H9 (cell line): Measurements from ENCODE around the gene HYAL2. TPM values are rescaled to one million over a fixed set of nuclear protein-coding genes. Genes with fewer than 3 reads are reported as not detected.

Experiments
- DNase-seq: peaks from one replicate; pipeline ENCODE4 v3.0.0-alpha.2; 2017
- H2AFZ ChIP-seq: one replicate; pipeline ENCODE4 v1.6.1; 2013; ENCODE audit warnings: mild to moderate bottlenecking, low read length, control low read depth, moderate library complexity
- H2AK5ac ChIP-seq: 2 replicates; pipeline ENCODE4 v1.6.1; 2013; ENCODE audit warnings: low read length, control low read depth, mixed read lengths; ENCODE audit not compliant: insufficient read length
- H2BK120ac ChIP-seq: one replicate; pipeline ENCODE4 v1.6.1; 2013; ENCODE audit warnings: low read depth, mild to moderate bottlenecking, low read length, control low read depth, inconsistent platforms; ENCODE audit not compliant: poor library complexity, severe bottlenecking
- H2BK12ac ChIP-seq: 2 replicates; pipeline ENCODE4 v1.6.1; 2013; ENCODE audit warnings: low read length, control low read depth, mixed read lengths, low read depth; ENCODE audit not compliant: insufficient read length
- H2BK15ac ChIP-seq: 2 replicates; pipeline ENCODE4 v1.6.1; 2013; ENCODE audit warnings: low read depth, low read length, control low read depth
- H2BK20ac ChIP-seq: one replicate; pipeline ENCODE4 v1.6.1; 2013; ENCODE audit warnings: low read depth, mild to moderate bottlenecking, low read length, control low read depth, inconsistent platforms; ENCODE audit not compliant: poor library complexity, severe bottlenecking
- H2BK5ac ChIP-seq: 2 replicates; pipeline ENCODE4 v1.6.1; 2013; ENCODE audit warnings: low read length, control low read depth, mixed read lengths; ENCODE audit not compliant: insufficient read length
- H3K14ac ChIP-seq: 2 replicates; pipeline ENCODE4 v1.6.1; 2013; ENCODE audit warnings: low read length, control low read depth; ENCODE audit not compliant: insufficient read depth
- H3K18ac ChIP-seq: 2 replicates; pipeline ENCODE4 v1.6.1; 2013; ENCODE audit warnings: low read depth, mild to moderate bottlenecking, mixed read lengths, low read length, control low read depth; ENCODE audit not compliant: insufficient read length
- H3K23ac ChIP-seq: 2 replicates; pipeline ENCODE4 v1.6.1; 2013; ENCODE audit warnings: low read length, control low read depth, mixed read lengths, low read depth; ENCODE audit not compliant: insufficient read length
- H3K23me2 ChIP-seq: 2 replicates; pipeline ENCODE4 v1.6.1; 2013; ENCODE audit warnings: low read depth, mild to moderate bottlenecking, mixed read lengths, low read length, control low read depth; ENCODE audit not compliant: insufficient read length, poor library complexity, severe bottlenecking
- H3K27ac ChIP-seq: 2 replicates; pipeline ENCODE4 v1.5.1; 2013; ENCODE audit warnings: low read length, control low read depth, mixed read lengths, low read depth; ENCODE audit not compliant: insufficient read length
- H3K27me3 ChIP-seq: 2 replicates; pipeline ENCODE4 v1.6.1; 2013; ENCODE audit warnings: low read length, control low read depth, inconsistent platforms; ENCODE audit not compliant: insufficient read depth
- H3K4ac ChIP-seq: 2 replicates; pipeline ENCODE4 v1.6.1; 2013; ENCODE audit warnings: low read depth, mild to moderate bottlenecking, control low read depth, inconsistent platforms, low read length, moderate library complexity
- H3K4me1 ChIP-seq: 2 replicates; pipeline ENCODE4 v1.6.1; 2013; ENCODE audit warnings: low read length, control low read depth, inconsistent platforms; ENCODE audit not compliant: insufficient read depth
- H3K4me2 ChIP-seq: 2 replicates; pipeline ENCODE4 v1.6.1; 2013; ENCODE audit warnings: low read length, control low read depth, mixed read lengths; ENCODE audit not compliant: insufficient read length, insufficient read depth
- H3K56ac ChIP-seq: 2 replicates; pipeline ENCODE4 v1.6.1; 2013; ENCODE audit warnings: low read depth, mild to moderate bottlenecking, mixed read lengths, low read length, control low read depth; ENCODE audit not compliant: insufficient read length
- H3K79me1 ChIP-seq: 2 replicates; pipeline ENCODE4 v1.6.1; 2013; ENCODE audit warnings: low read depth, mild to moderate bottlenecking, moderate library complexity, low read length, control low read depth, inconsistent platforms; ENCODE audit not compliant: insufficient read depth, poor library complexity, severe bottlenecking
- H3K79me2 ChIP-seq: 2 replicates; pipeline ENCODE4 v1.6.1; 2013; ENCODE audit warnings: low read length, control low read depth, inconsistent platforms; ENCODE audit not compliant: insufficient read depth
- H3K9ac ChIP-seq: 2 replicates; pipeline ENCODE4 v1.6.1; 2013; ENCODE audit warnings: low read length, control low read depth, mixed read lengths; ENCODE audit not compliant: insufficient read length; ENCODE audit errors: extremely low read depth
- H3K9me3 ChIP-seq: one replicate; pipeline ENCODE4 v1.6.1; 2013; ENCODE audit warnings: low read depth, low read length, inconsistent platforms; ENCODE audit not compliant: control insufficient read depth
- H3T11ph ChIP-seq: one replicate; pipeline ENCODE4 v1.6.1; 2013; ENCODE audit warnings: mild to moderate bottlenecking, low read length, control low read depth, inconsistent platforms
- H4K20me1 ChIP-seq: one replicate; pipeline ENCODE4 v1.6.1; 2013; ENCODE audit not compliant: control insufficient read depth, insufficient read length, insufficient read depth
- H4K5ac ChIP-seq: 2 replicates; pipeline ENCODE4 v1.6.1; 2013; ENCODE audit warnings: low read depth, mild to moderate bottlenecking, mixed read lengths, low read length, control low read depth; ENCODE audit not compliant: insufficient read length
- H4K8ac ChIP-seq: replicated peaks from 2 replicates; pipeline ENCODE4 v1.6.1; 2013; ENCODE audit warnings: low read length, control low read depth, mixed read lengths, low read depth; ENCODE audit not compliant: insufficient read length
- H4K91ac ChIP-seq: 2 replicates; pipeline ENCODE4 v1.6.1; 2013; ENCODE audit warnings: low read depth, mild to moderate bottlenecking, moderate library complexity, mixed read lengths, low read length, control low read depth; ENCODE audit not compliant: insufficient read length
- H3K27ac Mint-ChIP-seq, 3 experiments: 2 replicates in 2 of 3; 3 replicates in 1 of 3; pipeline ENCODE4 v1.8.0; 2020 to 2021; ENCODE audit warnings: mixed read lengths in 3 of 3, mild to moderate bottlenecking in 1 of 3, moderate library complexity in 1 of 3
- H3K27me3 Mint-ChIP-seq: 2 replicates; pipeline ENCODE4 v1.8.0; 2021; ENCODE audit warnings: low read depth, mild to moderate bottlenecking, moderate library complexity, mixed read lengths
- H3K36me3 Mint-ChIP-seq, 3 experiments: 2 replicates in 2 of 3; 3 replicates in 1 of 3; pipeline ENCODE4 v1.8.0; 2020 to 2021; ENCODE audit warnings: low read depth in 3 of 3, mixed read lengths in 3 of 3; ENCODE audit not compliant: insufficient read depth in 1 of 3
- H3K4me1 Mint-ChIP-seq, 2 experiments: 2 replicates each; pipeline ENCODE4 v1.8.0; 2020; ENCODE audit warnings: mixed read lengths in 2 of 2
- H3K4me3 Mint-ChIP-seq, 2 experiments: 2 replicates in 1 of 2; 3 replicates in 1 of 2; pipeline ENCODE4 v1.8.0; 2020 to 2021; ENCODE audit warnings: mild to moderate bottlenecking in 2 of 2, mixed read lengths in 2 of 2, moderate library complexity in 1 of 2
- H3K9me3 Mint-ChIP-seq, 2 experiments: 2 replicates in 1 of 2; 3 replicates in 1 of 2; pipeline ENCODE4 v1.8.0; 2020; ENCODE audit warnings: mild to moderate bottlenecking in 2 of 2, mixed read lengths in 2 of 2, moderate library complexity in 1 of 2
- WGBS: extraction: QIAGEN DNeasy Blood & Tissue Kit; methylation state at CpG from one replicate; pipeline ENCODE4 v1.1.7; 2013; ENCODE audit warnings: missing lambda C conversion rate, low lambda C conversion rate, mixed read lengths; ENCODE audit not compliant: insufficient read length; ENCODE audit errors: extremely low coverage; 5-methylcytosine and 5-hydroxymethylcytosine counted together
- total RNA-seq: library from RNA; stranded (reverse); gene quantifications from 2 replicates; pipeline ENCODE4 v1.2.1, GENCODE V29; 2021
- TF ChIP-seq, protein P1 (sequence below): fragments of 200-600 bp; sonication (generic); conservative IDR thresholded peaks from 3 replicates; pipeline ENCODE4 v1.8.0; 2021; ENCODE audit warnings: antibody characterized with exemption, mild to moderate bottlenecking

HYAL2 gene
- total RNA-seq, 1 experiment from 2014 or later = 51.9 TPM

DNA sequence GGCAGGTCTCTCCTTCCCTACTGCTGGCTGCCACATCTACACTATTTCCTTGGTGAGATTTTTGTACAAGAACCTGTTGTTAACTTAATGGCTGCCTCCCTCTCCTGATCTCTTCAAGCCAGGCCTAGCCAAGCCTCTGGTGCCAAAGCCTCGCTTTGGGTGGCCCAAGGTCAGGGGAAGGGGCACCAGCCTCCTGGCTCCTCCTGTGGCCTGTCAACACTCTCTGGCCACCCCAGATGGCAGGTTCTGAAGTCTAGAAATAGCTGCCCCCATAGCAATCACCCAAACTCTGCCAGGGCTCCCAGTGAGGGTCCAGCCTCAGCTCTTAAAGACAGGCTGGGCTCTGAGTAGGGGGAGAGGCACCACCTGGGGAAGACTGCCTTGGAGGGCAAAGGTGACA is 35.3 kb downstream of the HYAL2 start:
- H3K27me3 Mint-ChIP-seq = peaks cover 1% of the 10 kb centered on the region; the same call in 1 of the 2 replicates
- TF ChIP-seq, protein P1, sequence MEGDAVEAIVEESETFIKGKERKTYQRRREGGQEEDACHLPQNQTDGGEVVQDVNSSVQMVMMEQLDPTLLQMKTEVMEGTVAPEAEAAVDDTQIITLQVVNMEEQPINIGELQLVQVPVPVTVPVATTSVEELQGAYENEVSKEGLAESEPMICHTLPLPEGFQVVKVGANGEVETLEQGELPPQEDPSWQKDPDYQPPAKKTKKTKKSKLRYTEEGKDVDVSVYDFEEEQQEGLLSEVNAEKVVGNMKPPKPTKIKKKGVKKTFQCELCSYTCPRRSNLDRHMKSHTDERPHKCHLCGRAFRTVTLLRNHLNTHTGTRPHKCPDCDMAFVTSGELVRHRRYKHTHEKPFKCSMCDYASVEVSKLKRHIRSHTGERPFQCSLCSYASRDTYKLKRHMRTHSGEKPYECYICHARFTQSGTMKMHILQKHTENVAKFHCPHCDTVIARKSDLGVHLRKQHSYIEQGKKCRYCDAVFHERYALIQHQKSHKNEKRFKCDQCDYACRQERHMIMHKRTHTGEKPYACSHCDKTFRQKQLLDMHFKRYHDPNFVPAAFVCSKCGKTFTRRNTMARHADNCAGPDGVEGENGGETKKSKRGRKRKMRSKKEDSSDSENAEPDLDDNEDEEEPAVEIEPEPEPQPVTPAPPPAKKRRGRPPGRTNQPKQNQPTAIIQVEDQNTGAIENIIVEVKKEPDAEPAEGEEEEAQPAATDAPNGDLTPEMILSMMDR = no peak
- no peak overlapping the region for H3K9ac ChIP-seq

More for the DNA sequence above, 35.3 kb downstream of the HYAL2 start:
- no peak overlapping the region; a peak in 1 of 5 replicates for H3K4me3 Mint-ChIP-seq
- H2BK12ac ChIP-seq = no peak overlapping the region
- no peaks in the 10 kb centered on the region for H4K20me1 ChIP-seq
- H3K4me1 ChIP-seq = no peaks in the 10 kb centered on the region
- H3T11ph ChIP-seq = no peak overlapping the region
- H3K27ac Mint-ChIP-seq = no peak overlapping the region
- no peak overlapping the region for H4K91ac ChIP-seq
- no peak overlapping the region for H4K5ac ChIP-seq
- no peak overlapping the region for H2BK15ac ChIP-seq
- H2BK120ac ChIP-seq = no peak overlapping the region
- no peak overlapping the region for H3K4me2 ChIP-seq
- no peak overlapping the region for H3K56ac ChIP-seq
- H2BK5ac ChIP-seq = no peak overlapping the region
- peaks cover 5% of the 10 kb centered on the region for H3K23me2 ChIP-seq
- peaks cover 3% of the 10 kb centered on the region; the same call in 1 of the 2 replicates for H3K79me2 ChIP-seq
- H2BK20ac ChIP-seq = no peak overlapping the region
- no peak overlapping the region for H3K27ac ChIP-seq
- no peaks in the 10 kb centered on the region for H3K9me3 Mint-ChIP-seq
- H3K79me1 ChIP-seq = no peaks in the 10 kb centered on the region
- DNase-seq = no peak
- no peak overlapping the region for H4K8ac ChIP-seq
- H3K18ac ChIP-seq = no peak overlapping the region
- H3K4ac ChIP-seq = no peak overlapping the region
- peaks cover 5 to 6% of the 10 kb centered on the region in 2 experiments for H3K4me1 Mint-ChIP-seq
- H3K36me3 Mint-ChIP-seq = peaks cover 26 to 44% (median 40%) of the 10 kb centered on the region in 3 experiments; a peak in 6 of 7 replicates
- no peaks in the 10 kb centered on the region for H3K9me3 ChIP-seq
- H2AK5ac ChIP-seq = no peak overlapping the region
- H2AFZ ChIP-seq = no peak overlapping the region
- H3K23ac ChIP-seq = no peak overlapping the region
- H3K27me3 ChIP-seq = no peaks in the 10 kb centered on the region
- no peak overlapping the region for H3K14ac ChIP-seq
- no CpG with 5 or more reads among the region's 1 CpG for WGBS
